B cell (primary cell): ENCODE data around the gene ANKRD13D.

Source experiments
- CTCF ChIP-seq: fragments of 200-600 bp; IDR thresholded peaks from one replicate; pipeline ENCODE4 v1.8.0; 2022; ENCODE audit warnings: antibody characterized with exemption, mild to moderate bottlenecking
- EZH2 ChIP-seq: IDR thresholded peaks from 2 replicates; pipeline ENCODE4 v1.6.1; 2012; ENCODE audit warnings: borderline replicate concordance, low read depth, mild to moderate bottlenecking, moderate library complexity, low read length; ENCODE audit not compliant: insufficient read depth, poor library complexity, severe bottlenecking

- TF ChIP-seq EZH2: no peak
- no peak for TF ChIP-seq CTCF
Measured at GRCh38 chr11:67312187-67313021, 23.3 kb downstream of the ANKRD13D start.
